Endodermal cell (in vitro differentiated cells): Measurements from ENCODE around the gene CXCR3. TPM values are rescaled to one million over a fixed set of nuclear protein-coding genes. Genes with fewer than 3 reads are reported as not detected.
A peak's percentile ranks its signal among the peaks of the same experiment; 100 is the strongest.

Experiments used
- DNase-seq: peaks from one replicate; pipeline ENCODE4 v3.0.0-alpha.2; 2017
- H3K27ac ChIP-seq: 2 replicates; pipeline ENCODE4 v1.5.1; 2013; ENCODE audit warnings: mild to moderate bottlenecking, low read depth, low read length, moderate library complexity
- H3K27me3 ChIP-seq: 2 replicates; pipeline ENCODE4 v1.6.1; 2013; ENCODE audit warnings: mild to moderate bottlenecking, low read length, moderate library complexity; ENCODE audit not compliant: insufficient read depth, control insufficient read depth, poor library complexity, severe bottlenecking
- H3K36me3 ChIP-seq: 2 replicates; pipeline ENCODE4 v1.7.0; 2013; ENCODE audit warnings: mild to moderate bottlenecking, low read length, moderate library complexity; ENCODE audit not compliant: control insufficient read depth, insufficient read depth
- H3K4me1 ChIP-seq: one replicate; pipeline ENCODE4 v1.7.0; 2013; ENCODE audit warnings: low read length; ENCODE audit not compliant: control insufficient read depth, insufficient read depth
- H3K4me3 ChIP-seq: 2 replicates; pipeline ENCODE4 v1.5.1; 2013; ENCODE audit warnings: mild to moderate bottlenecking, low read length, moderate library complexity
- H3K9ac ChIP-seq: 2 replicates; pipeline ENCODE4 v1.6.1; 2013; ENCODE audit warnings: mild to moderate bottlenecking, low read length, moderate library complexity; ENCODE audit not compliant: poor library complexity, severe bottlenecking; ENCODE audit errors: extremely low read depth
- H3K9me3 ChIP-seq: 2 replicates; pipeline ENCODE4 v1.6.1; 2013; ENCODE audit warnings: mild to moderate bottlenecking, low read length, moderate library complexity; ENCODE audit not compliant: control insufficient read depth
- H3K27ac Mint-ChIP-seq: 2 replicates; pipeline ENCODE4 v1.8.0; 2020; ENCODE audit warnings: mixed read lengths
- H3K27me3 Mint-ChIP-seq: 2 replicates; pipeline ENCODE4 v1.8.0; 2021; ENCODE audit warnings: mild to moderate bottlenecking, mixed read lengths; ENCODE audit not compliant: insufficient read depth
- H3K36me3 Mint-ChIP-seq: 2 replicates; pipeline ENCODE4 v1.8.0; 2020; ENCODE audit warnings: low read depth, mixed read lengths
- H3K4me1 Mint-ChIP-seq: 2 replicates; pipeline ENCODE4 v1.8.0; 2020; ENCODE audit warnings: mixed read lengths
- H3K4me3 Mint-ChIP-seq: 2 replicates; pipeline ENCODE4 v1.8.0; 2020; ENCODE audit warnings: mild to moderate bottlenecking, moderate library complexity, mixed read lengths
- H3K9me3 Mint-ChIP-seq: 2 replicates; pipeline ENCODE4 v1.8.0; 2020; ENCODE audit warnings: mild to moderate bottlenecking, mixed read lengths
- WGBS, 2 experiments: methylation state at CpG; one replicate each; pipeline versions ENCODE4 v1.1.5 to v1.1.7; 2013; ENCODE audit warnings: missing lambda C conversion rate in 2 of 2, mixed read lengths in 1 of 2; ENCODE audit not compliant: insufficient coverage in 1 of 2, insufficient read length in 1 of 2; 5-methylcytosine and 5-hydroxymethylcytosine counted together
- total RNA-seq, 2 donors: library from RNA; stranded (reverse); fragmentation: NEBNext Ultra II Directional in 1 of 2; extraction: Animal tissue kit (Norgen Biotek cat#: 25700) in 1 of 2; gene quantifications; 2 replicates in 1 of 2; 3 replicates in 1 of 2; pipeline ENCODE4 v1.2.1, GENCODE V29; 2021
- TF ChIP-seq, protein P1 (sequence below): fragments of 200-600 bp; sonication (generic); conservative IDR thresholded peaks from 2 replicates; pipeline ENCODE4 v1.5.0; 2021; ENCODE audit warnings: antibody characterized with exemption, mild to moderate bottlenecking

The CXCR3 gene
- total RNA-seq, 2 donors from 2014 or later, result not detected

DNA sequence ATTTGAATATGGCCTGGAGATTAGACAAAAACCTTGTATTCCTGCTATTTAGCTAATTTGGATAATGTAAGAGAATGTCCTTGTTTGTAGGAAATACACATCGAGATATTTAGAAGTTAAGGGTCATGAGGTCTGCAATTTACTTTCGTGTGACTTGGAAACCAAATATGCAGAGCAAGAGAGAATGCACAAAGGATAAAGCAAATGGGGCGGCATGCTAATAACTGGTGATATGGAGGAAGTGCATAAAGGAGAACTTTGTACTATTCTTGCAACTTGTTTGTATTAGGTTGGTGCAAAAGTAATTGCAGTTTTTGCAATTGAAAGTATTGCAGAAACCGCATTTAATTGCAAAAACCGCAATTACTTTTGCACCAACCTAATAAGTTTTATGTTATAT is 7.2 kb upstream of the CXCR3 start:
- Histone ChIP-seq H3K4me3 (no peak overlapping the region), H3K9me3 (no peaks in the 10 kb centered on the region), H3K27ac (no peak overlapping the region), H3K36me3 (no peaks in the 10 kb centered on the region), H3K27me3 (no peaks in the 10 kb centered on the region), H3K9ac (no peak overlapping the region), H3K4me1 (no peaks in the 10 kb centered on the region)
- no peak for DNase-seq
- Mint-ChIP-seq H3K36me3 (no peaks in the 10 kb centered on the region), H3K4me1 (no peaks in the 10 kb centered on the region), H3K9me3 (peaks cover 67% of the 10 kb centered on the region), H3K27ac (no peak overlapping the region), H3K4me3 (no peak overlapping the region), H3K27me3 (no peaks in the 10 kb centered on the region)
- TF ChIP-seq, protein P1, sequence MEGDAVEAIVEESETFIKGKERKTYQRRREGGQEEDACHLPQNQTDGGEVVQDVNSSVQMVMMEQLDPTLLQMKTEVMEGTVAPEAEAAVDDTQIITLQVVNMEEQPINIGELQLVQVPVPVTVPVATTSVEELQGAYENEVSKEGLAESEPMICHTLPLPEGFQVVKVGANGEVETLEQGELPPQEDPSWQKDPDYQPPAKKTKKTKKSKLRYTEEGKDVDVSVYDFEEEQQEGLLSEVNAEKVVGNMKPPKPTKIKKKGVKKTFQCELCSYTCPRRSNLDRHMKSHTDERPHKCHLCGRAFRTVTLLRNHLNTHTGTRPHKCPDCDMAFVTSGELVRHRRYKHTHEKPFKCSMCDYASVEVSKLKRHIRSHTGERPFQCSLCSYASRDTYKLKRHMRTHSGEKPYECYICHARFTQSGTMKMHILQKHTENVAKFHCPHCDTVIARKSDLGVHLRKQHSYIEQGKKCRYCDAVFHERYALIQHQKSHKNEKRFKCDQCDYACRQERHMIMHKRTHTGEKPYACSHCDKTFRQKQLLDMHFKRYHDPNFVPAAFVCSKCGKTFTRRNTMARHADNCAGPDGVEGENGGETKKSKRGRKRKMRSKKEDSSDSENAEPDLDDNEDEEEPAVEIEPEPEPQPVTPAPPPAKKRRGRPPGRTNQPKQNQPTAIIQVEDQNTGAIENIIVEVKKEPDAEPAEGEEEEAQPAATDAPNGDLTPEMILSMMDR, result no peak
- 94 to 96% methylated on average over 3 of the region's 5 CpGs for WGBS, 2 experiments

- H3K27me3 Mint-ChIP-seq, result no peaks in the 10 kb centered on the region
- no peak overlapping the region for H3K4me3 ChIP-seq
- no peaks in the 10 kb centered on the region for H3K4me1 ChIP-seq
- no peak overlapping the region for H3K9ac ChIP-seq
- no peak overlapping the region for H3K4me3 Mint-ChIP-seq
- H3K9me3 ChIP-seq, result no peaks in the 10 kb centered on the region
- WGBS, 2 experiments, result 93% methylated on average over 2 to 3 of the region's 3 CpGs
- TF ChIP-seq, protein P1, result no peak
- no peaks in the 10 kb centered on the region for H3K36me3 ChIP-seq
- H3K27ac ChIP-seq, result no peak overlapping the region
- H3K27ac Mint-ChIP-seq, result no peak overlapping the region
- no peaks in the 10 kb centered on the region for H3K27me3 ChIP-seq
- no peaks in the 10 kb centered on the region for H3K36me3 Mint-ChIP-seq
- peaks cover 72% of the 10 kb centered on the region for H3K9me3 Mint-ChIP-seq
- DNase-seq, result no peak
- H3K4me1 Mint-ChIP-seq, result no peaks in the 10 kb centered on the region
Observed at GRCh38 chrX:71623714-71624113, 5.4 kb upstream of the CXCR3 start.

- no peak overlapping the region for H3K4me3 ChIP-seq
- DNase-seq, result peak; percentile 88
- Mint-ChIP-seq H3K27ac (peak overlapping the region; percentile 75), H3K36me3 (no peaks in the 10 kb centered on the region), H3K4me3 (no peak overlapping the region), H3K27me3 (no peaks in the 10 kb centered on the region), H3K4me1 (no peaks in the 10 kb centered on the region), H3K9me3 (peaks cover 75% of the 10 kb centered on the region)
- no peaks in the 10 kb centered on the region for H3K36me3 ChIP-seq
- H3K4me1 ChIP-seq, result no peaks in the 10 kb centered on the region
- TF ChIP-seq, protein P1, result peak; percentile 42
- no peaks in the 10 kb centered on the region for H3K27me3 ChIP-seq
- H3K27ac ChIP-seq, result no peak overlapping the region
- WGBS, 2 experiments, result 62% methylated on average over 11 of the region's 13 CpGs; no CpG with 5 or more reads in 1 of the 2 experiments
- no peaks in the 10 kb centered on the region for H3K9me3 ChIP-seq
- no peak overlapping the region for H3K9ac ChIP-seq
Observed at GRCh38 chrX:71622576-71623450, 4.5 kb upstream of the CXCR3 start.
